Endothelial cell of umbilical vein (primary cell): ENCODE measurements around the gene TBC1D24. TPM values are rescaled to one million over a fixed set of nuclear protein-coding genes. Genes with fewer than 3 reads are reported as not detected.
A peak's percentile ranks its signal among the peaks of the same experiment; 100 is the strongest.

Experiments
- BruUV-seq: library from RNA; stranded (reverse); fragments of 400-500 nt; replicated peaks from 2 replicates; lab custom pipeline; 2021; lab: Mats Ljungman, UMichigan
- CTCF ChIA-PET: fragments of 300-600, 350-600 bp; sonication (Branson Sonifier 250); formaldehyde crosslinking; loops from one replicate; lab custom pipeline; 2021; ENCODE audit warnings: antibody characterized with exemption, inconsistent platforms; lab: Charles Lee
- POLR2A ChIA-PET: fragments of 300-600, 350-600 bp; sonication (Branson Sonifier 250); formaldehyde crosslinking; loops from one replicate; lab custom pipeline; 2021; ENCODE audit warnings: antibody characterized with exemption, inconsistent platforms; lab: Charles Lee
- DNase-seq: peaks from one replicate; pipeline ENCODE4 v3.0.0-alpha.2; 2011; ENCODE audit warnings: low read depth, low spot score
- FAIRE-seq: peaks from 2 replicates; lab custom pipeline; 2011; peaks lifted over from hg19 to GRCh38; lab: Jason Lieb, UNC
- H2AFZ ChIP-seq: 2 replicates; pipeline ENCODE4 v1.6.0; 2012; ENCODE audit warnings: low read depth, low read length, control low read depth, inconsistent platforms
- H3K27ac ChIP-seq: 2 replicates; pipeline ENCODE4 v1.5.1; 2011; ENCODE audit warnings: low read depth, mild to moderate bottlenecking, control low read depth, low read length, moderate library complexity; ENCODE audit not compliant: insufficient read depth
- H3K27me3 ChIP-seq, 2 experiments: 2 replicates each; pipeline versions ENCODE4 v1.6.0 to v1.6.1; 2011; ENCODE audit warnings: low read length in 2 of 2, mixed read lengths in 1 of 2; ENCODE audit not compliant: control insufficient read depth in 2 of 2, insufficient read depth in 2 of 2
- H3K36me3 ChIP-seq, 2 experiments: 2 replicates in 1 of 2; 3 replicates in 1 of 2; pipeline ENCODE4 v1.5.1; 2011; ENCODE audit warnings: low read length in 2 of 2, mild to moderate bottlenecking in 1 of 2, moderate library complexity in 1 of 2; ENCODE audit not compliant: control insufficient read depth in 2 of 2, insufficient read depth in 2 of 2; ENCODE audit errors: extremely low read depth in 1 of 2
- H3K4me1 ChIP-seq: 3 replicates; pipeline ENCODE4 v1.5.1; 2011; ENCODE audit warnings: mild to moderate bottlenecking, low read length; ENCODE audit not compliant: control insufficient read depth, insufficient read depth; ENCODE audit errors: extremely low read depth
- H3K4me2 ChIP-seq: 2 replicates; pipeline ENCODE4 v1.6.1; 2011; ENCODE audit warnings: low read length, control low read depth, mixed read lengths; ENCODE audit not compliant: insufficient read depth
- H3K4me3 ChIP-seq, 3 experiments: fragments of 200-600 bp in 1 of 3; sonication (generic), shearing (Covaris generic) in 1 of 3; replicated peaks in 1 of 3; 2 replicates each; pipeline ENCODE4 v1.5.1; 2011 to 2016; ENCODE audit warnings: control low read depth in 3 of 3, low read length in 3 of 3, mild to moderate bottlenecking in 2 of 3, inconsistent platforms in 1 of 3, low read depth in 1 of 3, moderate library complexity in 1 of 3; ENCODE audit not compliant: insufficient read depth in 1 of 3
- H3K79me2 ChIP-seq: 2 replicates; pipeline ENCODE4 v1.6.0; 2012; ENCODE audit warnings: low read length, inconsistent platforms; ENCODE audit not compliant: control insufficient read depth, insufficient read depth
- H3K9ac ChIP-seq: replicated peaks from 2 replicates; pipeline ENCODE3; 2011; ENCODE audit warnings: low read length, control low read depth; ENCODE audit not compliant: insufficient read depth; ENCODE audit errors: extremely low read depth
- H3K9me1 ChIP-seq: replicated peaks from 3 replicates; pipeline ENCODE4 v1.6.0; 2011; ENCODE audit warnings: mild to moderate bottlenecking, low read length; ENCODE audit not compliant: control insufficient read depth, insufficient read depth; ENCODE audit errors: extremely low read depth
- H3K9me3 ChIP-seq: replicated peaks from 2 replicates; pipeline ENCODE4 v1.5.1; 2012; ENCODE audit warnings: low read length, inconsistent platforms; ENCODE audit not compliant: control insufficient read depth, insufficient read depth
- H4K20me1 ChIP-seq: replicated peaks from 2 replicates; pipeline ENCODE3; 2011; ENCODE audit warnings: mild to moderate bottlenecking, low read length; ENCODE audit not compliant: control insufficient read depth, insufficient read depth; ENCODE audit errors: extremely low read depth
- CTCF ChIP-seq, 2 donors: IDR thresholded peaks; 1 replicate in 1 of 2; 2 replicates in 1 of 2; pipeline ENCODE4 v1.5.1; 2011; ENCODE audit warnings: low read length in 2 of 2, mild to moderate bottlenecking in 2 of 2, moderate library complexity in 2 of 2, control low read depth in 1 of 2, inconsistent platforms in 1 of 2, low read depth in 1 of 2; ENCODE audit not compliant: insufficient read depth in 1 of 2; ENCODE audit errors: extremely low read depth in 1 of 2
- FOS ChIP-seq: IDR thresholded peaks from 2 replicates; pipeline ENCODE4 v1.6.1; 2011; ENCODE audit warnings: mild to moderate bottlenecking, low read length, moderate library complexity, borderline replicate concordance; ENCODE audit not compliant: insufficient read depth
- JUN ChIP-seq: IDR thresholded peaks from 2 replicates; pipeline ENCODE4 v1.6.1; 2011; ENCODE audit warnings: borderline replicate concordance, low read depth; ENCODE audit not compliant: insufficient read length, insufficient read depth
- POLR2AphosphoS5 ChIP-seq: IDR thresholded peaks from 2 replicates; pipeline ENCODE4 v1.6.1; 2012; ENCODE audit warnings: low read depth, mild to moderate bottlenecking, control low read depth, low read length, moderate library complexity; ENCODE audit not compliant: insufficient read depth
- dilution Hi-C: fragments of 300-500 bp; cut with MboI; formaldehyde crosslinking; loops from one replicate; pipeline ENCODE4 v1.15.0; 2019; ENCODE audit warnings: low sequenced_read_pairs; ENCODE audit not compliant: extremely low pct_ligation_motif_present
- intact Hi-C: fragments of 100-400 bp; cut with micrococcal nuclease; formaldehyde crosslinking; loops from one replicate; pipeline ENCODE4 v1.10.0; 2022
- polyA plus RNA-seq, 4 experiments: library from polyadenylated mRNA; depleted of rRNA in 3 of 4; stranded (reverse) in 3 of 4; unstranded in 1 of 4; fragments of >200 nt; gene quantifications; 2 replicates each; pipeline versions ENCODE4 v1.2.1 to v1.2.3, GENCODE V29; 2011 to 2012; ENCODE audit warnings: missing spikeins in 1 of 4
- total RNA-seq: library from RNA; stranded (reverse); gene quantifications from 2 replicates; pipeline ENCODE4 v1.2.3, GENCODE V29; 2021

TBC1D24 gene
- total and polyA plus RNA-seq, 2 donors (not counting 3 experiments of a cell fraction or from before 2014, with no cell fraction given): 8.1 to 22.8 TPM

GRCh38 chr16:2500918-2501750 is 26.2 kb downstream of the TBC1D24 start:
- ChIA-PET CTCF (interaction anchor here (0.5 to 2.7 kb wide), 28 partner anchors 9 to 822 kb away, joined by 3 to 25 read pairs (median 6); partner anchors contain the start of genes ABCA3, CCNF, ECI1 and NTN3), POLR2A (no interaction called here)
- intact Hi-C loops: loop anchor here (1.0 to 2.0 kb wide), 5 partner anchors 26 to 232 kb away; partner anchors contain the start of genes ABCA3, CCNF, RNPS1 and TBC1D24
- no peak overlapping the region for H3K9ac ChIP-seq
- H3K9me1 ChIP-seq: no peaks in the 10 kb centered on the region
- H4K20me1 ChIP-seq: no peaks in the 10 kb centered on the region
- peak; percentile 90 for FAIRE-seq
- no TSS peak for BruUV-seq
- H3K4me3 ChIP-seq: peak overlapping the region in 1 of 3 experiments; percentile 20
- no peaks in the 10 kb centered on the region for H3K27me3 ChIP-seq
- H3K27ac ChIP-seq: no peak overlapping the region
- peaks cover 0 to 15% of the 10 kb centered on the region in 2 experiments for H3K36me3 ChIP-seq
- no peak for TF ChIP-seq FOS
- TF ChIP-seq POLR2AphosphoS5: no peak
- TF ChIP-seq CTCF (IDR thresholded peaks at IDR 0.05; ENCODE audit: extremely low read depth in 1 of 2, insufficient read depth in 1 of 2, low read depth in 1 of 2, low read length in 2 of 2): peak; percentile 96 to 99
- TF ChIP-seq JUN: no peak
- no peaks in the 10 kb centered on the region for H3K79me2 ChIP-seq
- H3K4me2 ChIP-seq: no peak overlapping the region
- H2AFZ ChIP-seq: no peak overlapping the region
- no peaks in the 10 kb centered on the region for H3K4me1 ChIP-seq
- H3K9me3 ChIP-seq: no peaks in the 10 kb centered on the region
- peak; percentile 84 for DNase-seq
- dilution Hi-C loops: no loop called here
